ENCODE data around the gene UBC.

- TF ChIP-seq CTCF (IDR thresholded peaks at IDR 0.05; ENCODE audit: low read depth, low read length) (no peak), POLR2A (IDR thresholded peaks at IDR 0.05; ENCODE audit: extremely low read depth, insufficient read length) (no peak), MYC (IDR thresholded peaks at IDR 0.05; ENCODE audit: low read depth, low read length) (no peak), MAX (IDR thresholded peaks at IDR 0.05; ENCODE audit: low read depth, low read length) (no peak)
These were observed 42.1 kb upstream of the UBC start for GRCh38 chr12:124956571-124956970.
